ENCODE data around the gene FLT1.

Gene FLT1

GRCh38 chr13:28429685-28430290 lies 65.1 kb downstream of the FLT1 start:
- TF ChIP-seq CTCF (IDR thresholded peaks at IDR 0.05; ENCODE audit: control insufficient read depth, extremely low read depth, insufficient read depth), result no peak
- no peak for DNase-seq (ENCODE audit: low read depth)
- no peak overlapping the region for H3K4me3 ChIP-seq (ENCODE audit: low read depth, low read length)

GRCh38 chr13:28429096-28429495 lies 65.8 kb downstream of the FLT1 start:
- TF ChIP-seq CTCF (IDR thresholded peaks at IDR 0.05; ENCODE audit: control insufficient read depth, extremely low read depth, insufficient read depth), result no peak
- DNase-seq (ENCODE audit: low read depth), result no peak
- H3K4me3 ChIP-seq (ENCODE audit: low read depth, low read length), result no peak overlapping the region

GRCh38 chr13:28426381-28426780 lies 68.5 kb downstream of the FLT1 start:
- no peak overlapping the region for H3K4me3 ChIP-seq (ENCODE audit: low read depth, low read length)
- no peak for DNase-seq (ENCODE audit: low read depth)
- TF ChIP-seq CTCF (IDR thresholded peaks at IDR 0.05; ENCODE audit: control insufficient read depth, extremely low read depth, insufficient read depth), result no peak

GRCh38 chr13:28425793-28426192 lies 69.1 kb downstream of the FLT1 start:
- H3K4me3 ChIP-seq (ENCODE audit: low read depth, low read length), result no peak overlapping the region
- no peak for DNase-seq (ENCODE audit: low read depth)
- no peak for TF ChIP-seq CTCF (IDR thresholded peaks at IDR 0.05; ENCODE audit: control insufficient read depth, extremely low read depth, insufficient read depth)

DNA sequence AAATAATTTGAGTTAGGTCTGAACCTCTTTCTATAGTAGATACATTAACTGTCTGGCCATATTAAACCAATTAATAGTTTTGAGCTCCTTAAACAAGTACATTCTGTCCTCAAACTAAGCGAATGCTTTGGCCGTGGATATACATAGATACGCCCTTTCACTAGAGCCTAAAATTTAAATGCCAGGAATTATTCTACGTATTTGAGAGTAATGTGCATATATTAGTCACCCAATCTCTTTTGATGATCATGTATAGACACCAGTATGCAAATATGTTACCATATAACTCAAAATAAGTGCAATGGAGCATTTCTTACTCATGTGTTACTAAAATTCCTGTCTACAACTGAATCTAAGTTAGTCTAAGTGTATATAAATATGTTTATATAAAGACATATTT lies 70.4 kb downstream of the FLT1 start:
- DNase-seq (ENCODE audit: low read depth), result no peak
- H3K4me3 ChIP-seq (ENCODE audit: low read depth, low read length), result no peak overlapping the region
- no peak for TF ChIP-seq CTCF (IDR thresholded peaks at IDR 0.05; ENCODE audit: control insufficient read depth, extremely low read depth, insufficient read depth)

GRCh38 chr13:28423010-28423409 lies 71.9 kb downstream of the FLT1 start:
- no peak for TF ChIP-seq CTCF (IDR thresholded peaks at IDR 0.05; ENCODE audit: control insufficient read depth, extremely low read depth, insufficient read depth)
- DNase-seq (ENCODE audit: low read depth), result no peak
- H3K4me3 ChIP-seq (ENCODE audit: low read depth, low read length), result no peak overlapping the region
